IPS DF 4.7 (cell line): ENCODE results near the gene PGAP6.
"Not testable (repeated sequence)": the region's sequence is repeated elsewhere in the genome, so short reads cannot be mapped to it uniquely, and the experiment has no call there.

Experiments used
- DNase-seq: peaks from one replicate; pipeline ENCODE4 v3.0.0-alpha.2; 2013; ENCODE audit warnings: low spot score; ENCODE audit errors: extremely low read depth

PGAP6 gene

GRCh38 chr16:381789-382717 is at the start of gene PGAP6:
TSS of gene PGAP6 (minus strand) at chr16:381978. CDS start at chr16:381821, 157 bp downstream.
- no peak for DNase-seq

GRCh38 chr16:430904-431303 is 49.1 kb upstream of the PGAP6 start:
- DNase-seq, result no peak

GRCh38 chr16:427250-427649 is 45.5 kb upstream of the PGAP6 start:
- no peak for DNase-seq

GRCh38 chr16:426906-427249 is 45.1 kb upstream of the PGAP6 start:
- DNase-seq, result no peak

GRCh38 chr16:426115-426905 is 44.5 kb upstream of the PGAP6 start:
- DNase-seq, result no peak

- DNase-seq, result no peak
These were observed 43.9 kb upstream of the PGAP6 start for GRCh38 chr16:425740-426114.

GRCh38 chr16:425082-425718 is 43.4 kb upstream of the PGAP6 start, which contains the start of gene RAB11FIP3:
TSS of gene RAB11FIP3 (plus strand) at chr16:425649. CDS start at chr16:426007, 358 bp downstream.
- no peak for DNase-seq

GRCh38 chr16:424623-425081 is 42.9 kb upstream of the PGAP6 start:
- DNase-seq, result no peak

GRCh38 chr16:424033-424622 is 42.4 kb upstream of the PGAP6 start:
- no peak for DNase-seq

GRCh38 chr16:422179-422578 is 40.4 kb upstream of the PGAP6 start:
- not testable (repeated sequence) for DNase-seq

- DNase-seq, result not testable (repeated sequence)
These were observed 33.4 kb upstream of the PGAP6 start for GRCh38 chr16:415170-415498.

- no peak for DNase-seq
These were observed 32.8 kb upstream of the PGAP6 start for GRCh38 chr16:414395-415169.

- DNase-seq, result no peak
These were observed 29.9 kb upstream of the PGAP6 start for GRCh38 chr16:411576-412265.

- no peak for DNase-seq
These were observed 28.9 kb upstream of the PGAP6 start for GRCh38 chr16:410516-411178.

GRCh38 chr16:407253-407652 is 25.5 kb upstream of the PGAP6 start:
- DNase-seq, result no peak

- no peak for DNase-seq
These were observed 24.0 kb upstream of the PGAP6 start for GRCh38 chr16:405548-406506.

GRCh38 chr16:404971-405486 is 23.3 kb upstream of the PGAP6 start:
- DNase-seq, result no peak
